ENCODE results near the gene ZAR1. TPM values are rescaled to one million over a fixed set of nuclear protein-coding genes. Genes with fewer than 3 reads are reported as not detected.

Gene ZAR1
- total RNA-seq, 1 experiment from 2014 or later: not detected

DNA sequence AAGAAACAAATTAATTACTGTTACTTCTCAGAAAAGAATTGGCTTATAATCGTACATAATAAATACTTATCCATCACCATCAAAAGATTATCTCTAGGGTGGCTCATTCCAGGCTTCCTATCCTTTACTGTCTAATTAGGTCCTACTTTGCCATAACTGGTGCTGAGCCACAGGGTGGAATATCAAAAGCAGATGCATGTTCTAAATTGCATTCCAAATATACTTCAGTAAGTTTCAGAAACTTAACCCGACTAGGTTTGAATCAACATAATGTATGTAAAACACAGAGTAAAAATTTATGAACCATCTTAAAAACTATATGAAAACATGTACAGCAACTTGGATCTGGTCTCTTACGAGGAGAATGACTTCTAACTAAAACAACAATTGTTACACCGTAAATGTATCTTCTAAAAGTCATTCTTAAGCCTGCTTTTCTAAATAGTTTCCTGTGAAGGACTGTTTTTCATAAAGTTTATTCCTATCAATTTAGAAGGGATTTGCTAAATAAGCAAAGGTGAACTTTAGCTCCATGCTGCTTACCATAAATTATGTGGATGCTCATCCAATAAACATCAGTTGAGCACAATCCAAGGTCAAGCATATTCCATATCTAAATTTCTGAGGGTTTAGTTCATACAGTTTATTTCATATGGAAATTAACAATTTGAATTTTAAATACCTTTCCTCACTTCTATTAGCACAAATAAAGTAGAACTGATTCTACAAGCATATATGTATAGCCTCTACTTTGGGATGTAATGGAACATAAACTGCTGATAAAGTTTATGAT lies 13.4 kb downstream of the ZAR1 start:
- BruUV-seq (replicated peaks): no TSS peak
- no peaks in the 10 kb centered on the region for H3K27me3 ChIP-seq (replicated peaks; ENCODE audit: insufficient read depth, low read depth, low read length, poor library complexity)
- H3K9me3 ChIP-seq (ENCODE audit: low read depth, low read length, poor library complexity, severe bottlenecking): no peaks in the 10 kb centered on the region
- no peak overlapping the region for H3K27ac ChIP-seq (ENCODE audit: low read depth, low read length, poor library complexity, severe bottlenecking)
- ChIA-PET CTCF (no interaction called here), POLR2A (ENCODE audit: low non-redundant PET) (no interaction called here)
- intact Hi-C loops (cut with micrococcal nuclease; ENCODE audit: unreplicated experiment): no loop called here
- no peak for TF ChIP-seq CTCF (conservative IDR thresholded peaks at IDR 0.05; ENCODE audit: low read depth, low read length)
- TF ChIP-seq EZH2 (IDR thresholded peaks at IDR 0.05; ENCODE audit: borderline replicate concordance, low read depth, low read length, poor library complexity, severe bottlenecking): no peak
- no peak for DNase-seq (ENCODE audit: low spot score)
- H3K4me1 ChIP-seq (ENCODE audit: insufficient read depth, low read length, poor library complexity, severe bottlenecking): no peaks in the 10 kb centered on the region
- H3K36me3 ChIP-seq (ENCODE audit: insufficient read depth, low read length, poor library complexity, severe bottlenecking): peaks cover 11% of the 10 kb centered on the region
- H3K4me3 ChIP-seq (ENCODE audit: low read depth, low read length, poor library complexity, severe bottlenecking): no peak overlapping the region

GRCh38 chr4:48504026-48504330 lies 13.9 kb downstream of the ZAR1 start:
- ChIA-PET POLR2A (ENCODE audit: low non-redundant PET) (no interaction called here), CTCF (no interaction called here)
- Histone ChIP-seq H3K27ac (ENCODE audit: low read depth, low read length, poor library complexity, severe bottlenecking) (no peak overlapping the region), H3K9me3 (ENCODE audit: low read depth, low read length, poor library complexity, severe bottlenecking) (no peaks in the 10 kb centered on the region), H3K4me3 (ENCODE audit: low read depth, low read length, poor library complexity, severe bottlenecking) (no peak overlapping the region), H3K4me1 (ENCODE audit: insufficient read depth, low read length, poor library complexity, severe bottlenecking) (no peaks in the 10 kb centered on the region), H3K27me3 (replicated peaks; ENCODE audit: insufficient read depth, low read depth, low read length, poor library complexity) (no peaks in the 10 kb centered on the region), H3K36me3 (ENCODE audit: insufficient read depth, low read length, poor library complexity, severe bottlenecking) (peaks cover 7% of the 10 kb centered on the region)
- intact Hi-C loops (cut with micrococcal nuclease; ENCODE audit: unreplicated experiment): no loop called here
- no TSS peak for BruUV-seq (replicated peaks)
- TF ChIP-seq EZH2 (IDR thresholded peaks at IDR 0.05; ENCODE audit: borderline replicate concordance, low read depth, low read length, poor library complexity, severe bottlenecking): no peak
- no peak for TF ChIP-seq CTCF (conservative IDR thresholded peaks at IDR 0.05; ENCODE audit: low read depth, low read length)
- no peak for DNase-seq (ENCODE audit: low spot score)

DNA sequence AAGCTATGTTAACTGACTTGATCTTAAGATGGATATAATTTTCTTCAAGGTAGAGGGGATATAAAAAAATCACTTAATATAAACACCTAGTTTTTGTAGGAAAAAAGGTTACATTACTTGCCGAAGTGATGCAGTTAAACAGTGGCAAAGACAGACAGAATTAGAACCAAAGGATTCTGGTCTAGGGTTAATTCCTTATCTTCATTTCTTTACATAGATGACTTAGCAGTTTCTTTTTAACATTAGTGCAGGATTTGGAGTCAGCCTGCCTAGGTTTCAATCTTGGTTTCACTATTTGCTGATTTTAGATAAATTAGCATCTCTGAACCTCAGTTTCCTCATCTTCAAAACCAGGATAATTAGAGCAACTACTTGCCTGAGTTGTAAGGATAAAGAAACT lies 14.3 kb downstream of the ZAR1 start:
- Histone ChIP-seq H3K4me1 (ENCODE audit: insufficient read depth, low read length, poor library complexity, severe bottlenecking) (no peaks in the 10 kb centered on the region), H3K27ac (ENCODE audit: low read depth, low read length, poor library complexity, severe bottlenecking) (no peak overlapping the region), H3K4me3 (ENCODE audit: low read depth, low read length, poor library complexity, severe bottlenecking) (no peak overlapping the region), H3K27me3 (replicated peaks; ENCODE audit: insufficient read depth, low read depth, low read length, poor library complexity) (no peaks in the 10 kb centered on the region), H3K9me3 (ENCODE audit: low read depth, low read length, poor library complexity, severe bottlenecking) (no peaks in the 10 kb centered on the region), H3K36me3 (ENCODE audit: insufficient read depth, low read length, poor library complexity, severe bottlenecking) (peaks cover 3% of the 10 kb centered on the region)
- no TSS peak for BruUV-seq (replicated peaks)
- ChIA-PET CTCF (no interaction called here), POLR2A (ENCODE audit: low non-redundant PET) (no interaction called here)
- intact Hi-C loops (cut with micrococcal nuclease; ENCODE audit: unreplicated experiment): no loop called here
- DNase-seq (ENCODE audit: low spot score): no peak
- TF ChIP-seq EZH2 (IDR thresholded peaks at IDR 0.05; ENCODE audit: borderline replicate concordance, low read depth, low read length, poor library complexity, severe bottlenecking): no peak
- TF ChIP-seq CTCF (conservative IDR thresholded peaks at IDR 0.05; ENCODE audit: low read depth, low read length): no peak
